ENCODE data around the gene KLF7.

The KLF7 gene

GRCh38 chr2:207188626-207189419, 23.1 kb upstream of the KLF7 start:
- Histone ChIP-seq H3K36me3 (ENCODE audit: insufficient read depth, low read length) (no peaks in the 10 kb centered on the region), H3K27me3 (ENCODE audit: insufficient read depth, low read length) (no peaks in the 10 kb centered on the region), H3K27ac (ENCODE audit: low read depth, low read length) (no peak overlapping the region), H3K9ac (ENCODE audit: low read depth, low read length) (no peak overlapping the region), H3K9me3 (ENCODE audit: insufficient read depth, low read depth, low read length) (no peaks in the 10 kb centered on the region), H3K4me3 (ENCODE audit: low read length) (no peak overlapping the region), H3K4me1 (ENCODE audit: insufficient read depth, low read length) (peaks cover 8% of the 10 kb centered on the region; the same call in 1 of the 2 replicates)
- 95% methylated on average over 2 of the region's 3 CpGs for WGBS

GRCh38 chr2:207185372-207185771, 19.6 kb upstream of the KLF7 start:
- no peak overlapping the region for H3K4me3 ChIP-seq (ENCODE audit: low read length)
- WGBS, result 76% methylated on average over 6 of the region's 6 CpGs
- H3K27me3 ChIP-seq (ENCODE audit: insufficient read depth, low read length), result no peaks in the 10 kb centered on the region
- no peak overlapping the region for H3K27ac ChIP-seq (ENCODE audit: low read depth, low read length)
- no peaks in the 10 kb centered on the region for H3K36me3 ChIP-seq (ENCODE audit: insufficient read depth, low read length)
- H3K9ac ChIP-seq (ENCODE audit: low read depth, low read length), result no peak overlapping the region
- H3K9me3 ChIP-seq (ENCODE audit: insufficient read depth, low read depth, low read length), result no peaks in the 10 kb centered on the region
- H3K4me1 ChIP-seq (ENCODE audit: insufficient read depth, low read length), result no peaks in the 10 kb centered on the region

GRCh38 chr2:207184768-207185167, 19.0 kb upstream of the KLF7 start:
- Histone ChIP-seq H3K27ac (ENCODE audit: low read depth, low read length) (no peak overlapping the region), H3K9ac (ENCODE audit: low read depth, low read length) (no peak overlapping the region), H3K4me3 (ENCODE audit: low read length) (no peak overlapping the region), H3K27me3 (ENCODE audit: insufficient read depth, low read length) (no peaks in the 10 kb centered on the region), H3K9me3 (ENCODE audit: insufficient read depth, low read depth, low read length) (no peaks in the 10 kb centered on the region), H3K36me3 (ENCODE audit: insufficient read depth, low read length) (no peaks in the 10 kb centered on the region), H3K4me1 (ENCODE audit: insufficient read depth, low read length) (no peaks in the 10 kb centered on the region)
- 79% methylated on average over 5 of the region's 5 CpGs for WGBS

- H3K27me3 ChIP-seq (ENCODE audit: insufficient read depth, low read length), result no peaks in the 10 kb centered on the region
- H3K36me3 ChIP-seq (ENCODE audit: insufficient read depth, low read length), result no peaks in the 10 kb centered on the region
- WGBS, result 98% methylated on average over 2 of the region's 2 CpGs
- H3K27ac ChIP-seq (ENCODE audit: low read depth, low read length), result no peak overlapping the region
- no peaks in the 10 kb centered on the region for H3K4me1 ChIP-seq (ENCODE audit: insufficient read depth, low read length)
- H3K4me3 ChIP-seq (ENCODE audit: low read length), result no peak overlapping the region
- H3K9ac ChIP-seq (ENCODE audit: low read depth, low read length), result no peak overlapping the region
- H3K9me3 ChIP-seq (ENCODE audit: insufficient read depth, low read depth, low read length), result no peaks in the 10 kb centered on the region
Observed at GRCh38 chr2:207184348-207184747, 18.6 kb upstream of the KLF7 start.

- H3K9ac ChIP-seq (ENCODE audit: low read depth, low read length), result no peak overlapping the region
- no peaks in the 10 kb centered on the region for H3K27me3 ChIP-seq (ENCODE audit: insufficient read depth, low read length)
- no peak overlapping the region for H3K27ac ChIP-seq (ENCODE audit: low read depth, low read length)
- no peak overlapping the region for H3K4me3 ChIP-seq (ENCODE audit: low read length)
- H3K36me3 ChIP-seq (ENCODE audit: insufficient read depth, low read length), result no peaks in the 10 kb centered on the region
- no peaks in the 10 kb centered on the region for H3K9me3 ChIP-seq (ENCODE audit: insufficient read depth, low read depth, low read length)
- no peaks in the 10 kb centered on the region for H3K4me1 ChIP-seq (ENCODE audit: insufficient read depth, low read length)
Observed at GRCh38 chr2:207183506-207183905, 17.8 kb upstream of the KLF7 start.

- Histone ChIP-seq H3K9ac (ENCODE audit: low read depth, low read length) (no peak overlapping the region), H3K36me3 (ENCODE audit: insufficient read depth, low read length) (no peaks in the 10 kb centered on the region), H3K4me1 (ENCODE audit: insufficient read depth, low read length) (no peaks in the 10 kb centered on the region), H3K9me3 (ENCODE audit: insufficient read depth, low read depth, low read length) (no peaks in the 10 kb centered on the region), H3K4me3 (ENCODE audit: low read length) (no peak overlapping the region), H3K27ac (ENCODE audit: low read depth, low read length) (no peak overlapping the region), H3K27me3 (ENCODE audit: insufficient read depth, low read length) (no peaks in the 10 kb centered on the region)
- WGBS, result 94% methylated on average over 2 of the region's 2 CpGs
Observed at GRCh38 chr2:207182911-207183310, 17.2 kb upstream of the KLF7 start.

- H3K36me3 ChIP-seq (ENCODE audit: insufficient read depth, low read length), result no peaks in the 10 kb centered on the region
- WGBS, result 95% methylated on average over 7 of the region's 7 CpGs
- H3K4me1 ChIP-seq (ENCODE audit: insufficient read depth, low read length), result no peaks in the 10 kb centered on the region
- no peak overlapping the region for H3K9ac ChIP-seq (ENCODE audit: low read depth, low read length)
- H3K27ac ChIP-seq (ENCODE audit: low read depth, low read length), result no peak overlapping the region
- H3K9me3 ChIP-seq (ENCODE audit: insufficient read depth, low read depth, low read length), result no peaks in the 10 kb centered on the region
- no peaks in the 10 kb centered on the region for H3K27me3 ChIP-seq (ENCODE audit: insufficient read depth, low read length)
- H3K4me3 ChIP-seq (ENCODE audit: low read length), result no peak overlapping the region
Observed at GRCh38 chr2:207181526-207182274, 16.0 kb upstream of the KLF7 start.

- no peaks in the 10 kb centered on the region for H3K4me1 ChIP-seq (ENCODE audit: insufficient read depth, low read length)
- H3K27me3 ChIP-seq (ENCODE audit: insufficient read depth, low read length), result no peaks in the 10 kb centered on the region
- H3K27ac ChIP-seq (ENCODE audit: low read depth, low read length), result no peak overlapping the region
- H3K36me3 ChIP-seq (ENCODE audit: insufficient read depth, low read length), result no peaks in the 10 kb centered on the region
- no peak overlapping the region for H3K4me3 ChIP-seq (ENCODE audit: low read length)
- H3K9me3 ChIP-seq (ENCODE audit: insufficient read depth, low read depth, low read length), result no peaks in the 10 kb centered on the region
- H3K9ac ChIP-seq (ENCODE audit: low read depth, low read length), result no peak overlapping the region
Observed at GRCh38 chr2:207180741-207181140, 15.0 kb upstream of the KLF7 start.

GRCh38 chr2:207176247-207176646, 10.5 kb upstream of the KLF7 start:
- no peaks in the 10 kb centered on the region for H3K27me3 ChIP-seq (ENCODE audit: insufficient read depth, low read length)
- no peaks in the 10 kb centered on the region for H3K4me1 ChIP-seq (ENCODE audit: insufficient read depth, low read length)
- no peaks in the 10 kb centered on the region for H3K36me3 ChIP-seq (ENCODE audit: insufficient read depth, low read length)
- no peak overlapping the region for H3K27ac ChIP-seq (ENCODE audit: low read depth, low read length)
- no peaks in the 10 kb centered on the region for H3K9me3 ChIP-seq (ENCODE audit: insufficient read depth, low read depth, low read length)
- no peak overlapping the region for H3K4me3 ChIP-seq (ENCODE audit: low read length)
- no peak overlapping the region for H3K9ac ChIP-seq (ENCODE audit: low read depth, low read length)

- H3K27ac ChIP-seq (ENCODE audit: low read depth, low read length), result no peak overlapping the region
- H3K27me3 ChIP-seq (ENCODE audit: insufficient read depth, low read length), result no peaks in the 10 kb centered on the region
- 100% methylated on average over 1 of the region's 1 CpG for WGBS
- H3K9ac ChIP-seq (ENCODE audit: low read depth, low read length), result no peak overlapping the region
- H3K36me3 ChIP-seq (ENCODE audit: insufficient read depth, low read length), result no peaks in the 10 kb centered on the region
- H3K4me1 ChIP-seq (ENCODE audit: insufficient read depth, low read length), result peaks cover 3% of the 10 kb centered on the region; the same call in 1 of the 2 replicates
- no peak overlapping the region for H3K4me3 ChIP-seq (ENCODE audit: low read length)
- H3K9me3 ChIP-seq (ENCODE audit: insufficient read depth, low read depth, low read length), result no peaks in the 10 kb centered on the region
Observed at GRCh38 chr2:207173641-207174040, 7.9 kb upstream of the KLF7 start.

GRCh38 chr2:207167099-207167923, 1.6 kb upstream of the KLF7 start:
- peak overlapping the region; percentile 99 for H3K27ac ChIP-seq (ENCODE audit: low read depth, low read length)

More at GRCh38 chr2:207167099-207167923, 1.6 kb upstream of the KLF7 start:
- H3K36me3 ChIP-seq (ENCODE audit: insufficient read depth, low read length), result no peaks in the 10 kb centered on the region
- 14% methylated on average over 16 of the region's 18 CpGs for WGBS
- H3K27me3 ChIP-seq (ENCODE audit: insufficient read depth, low read length), result no peaks in the 10 kb centered on the region; the same call in 1 of the 2 replicates
- no peaks in the 10 kb centered on the region for H3K9me3 ChIP-seq (ENCODE audit: insufficient read depth, low read depth, low read length)
- peak overlapping the region; percentile 87 for H3K9ac ChIP-seq (ENCODE audit: low read depth, low read length)
- H3K4me3 ChIP-seq (ENCODE audit: low read length), result peak overlapping the region; percentile 73
- H3K4me1 ChIP-seq (ENCODE audit: insufficient read depth, low read length), result peaks cover 35% of the 10 kb centered on the region

Measured in HUES64 (cell line).